Activated naive CD4-positive, alpha-beta T cell treated with anti-CD3 and anti-CD28 coated beads, Interleukin-2, amount 50 U/mL, for 24 hours (primary cell): ENCODE results near the gene WDR81.

ENCODE experiments used
- H3K27ac Mint-ChIP-seq: one replicate; pipeline ENCODE4 v1.8.0; 2021; ENCODE audit warnings: mild to moderate bottlenecking, mixed read lengths
- H3K27me3 Mint-ChIP-seq: one replicate; pipeline ENCODE4 v1.8.0; 2021; ENCODE audit warnings: mixed read lengths
- H3K36me3 Mint-ChIP-seq: one replicate; pipeline ENCODE4 v1.8.0; 2021; ENCODE audit warnings: mixed read lengths
- H3K4me1 Mint-ChIP-seq: one replicate; pipeline ENCODE4 v1.8.0; 2021; ENCODE audit warnings: mixed read lengths
- H3K4me3 Mint-ChIP-seq: one replicate; pipeline ENCODE4 v1.8.0; 2021; ENCODE audit warnings: mild to moderate bottlenecking, mixed read lengths
- H3K9me3 Mint-ChIP-seq: one replicate; pipeline ENCODE4 v1.8.0; 2021; ENCODE audit warnings: mixed read lengths

The WDR81 gene

DNA sequence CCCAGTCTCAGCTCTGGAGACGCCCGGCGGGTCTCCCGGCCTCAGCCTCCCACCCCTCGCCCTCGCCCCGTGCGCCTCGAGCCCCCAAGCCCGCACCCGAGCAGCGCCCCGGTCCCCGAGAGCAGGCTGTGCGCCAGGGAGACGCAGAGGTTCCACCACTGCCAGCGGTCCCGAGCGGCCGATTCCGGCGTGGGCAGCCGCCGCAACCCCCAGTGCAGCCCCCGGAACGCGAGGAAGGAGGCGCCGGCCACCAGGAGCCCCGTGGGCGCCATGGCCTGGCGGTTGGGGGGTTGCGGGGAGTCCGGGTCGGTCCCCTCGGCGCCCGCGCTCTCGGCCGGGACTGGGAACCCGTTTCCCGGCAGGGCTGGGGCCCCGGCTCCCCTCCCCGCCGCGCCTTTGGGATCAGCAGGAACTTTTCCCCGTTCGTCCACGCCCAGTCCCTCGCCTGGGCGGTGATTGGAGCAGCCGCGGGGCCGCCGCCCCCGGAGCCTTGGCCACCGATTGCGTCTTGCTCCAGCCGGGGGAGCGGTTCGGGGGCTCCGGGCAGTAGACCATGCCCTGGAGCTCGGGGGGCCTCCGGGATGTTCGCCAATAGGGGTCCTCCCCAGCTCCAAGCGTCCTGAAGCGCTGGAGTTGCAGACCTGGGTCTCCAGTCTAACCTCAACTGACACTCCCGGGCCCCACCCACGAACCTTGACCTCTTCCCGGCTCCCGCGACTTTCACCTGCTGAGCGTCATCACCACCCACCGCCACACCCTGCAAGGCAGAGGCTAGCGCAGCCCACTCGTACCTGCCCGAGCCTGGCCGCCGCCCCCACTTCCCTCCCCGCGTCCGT lies 14.3 kb upstream of the WDR81 start, which contains the start of gene TLCD2:
Gene TLCD2 (minus strand): TSS at position 407 of the 836 bp plus-strand sequence. CDS start 135 bp downstream, at position 272.
- H3K27ac Mint-ChIP-seq: no peak within 1 kb of the TSS
- H3K36me3 Mint-ChIP-seq: peaks cover 2% of the 10 kb centered on the region
- H3K4me1 Mint-ChIP-seq: peaks cover 21% of the 10 kb centered on the region
- H3K4me3 Mint-ChIP-seq: peak within 1 kb of the TSS; percentile 74
- no peaks in the 10 kb centered on the region for H3K9me3 Mint-ChIP-seq
- peaks cover 12% of the 10 kb centered on the region for H3K27me3 Mint-ChIP-seq

DNA sequence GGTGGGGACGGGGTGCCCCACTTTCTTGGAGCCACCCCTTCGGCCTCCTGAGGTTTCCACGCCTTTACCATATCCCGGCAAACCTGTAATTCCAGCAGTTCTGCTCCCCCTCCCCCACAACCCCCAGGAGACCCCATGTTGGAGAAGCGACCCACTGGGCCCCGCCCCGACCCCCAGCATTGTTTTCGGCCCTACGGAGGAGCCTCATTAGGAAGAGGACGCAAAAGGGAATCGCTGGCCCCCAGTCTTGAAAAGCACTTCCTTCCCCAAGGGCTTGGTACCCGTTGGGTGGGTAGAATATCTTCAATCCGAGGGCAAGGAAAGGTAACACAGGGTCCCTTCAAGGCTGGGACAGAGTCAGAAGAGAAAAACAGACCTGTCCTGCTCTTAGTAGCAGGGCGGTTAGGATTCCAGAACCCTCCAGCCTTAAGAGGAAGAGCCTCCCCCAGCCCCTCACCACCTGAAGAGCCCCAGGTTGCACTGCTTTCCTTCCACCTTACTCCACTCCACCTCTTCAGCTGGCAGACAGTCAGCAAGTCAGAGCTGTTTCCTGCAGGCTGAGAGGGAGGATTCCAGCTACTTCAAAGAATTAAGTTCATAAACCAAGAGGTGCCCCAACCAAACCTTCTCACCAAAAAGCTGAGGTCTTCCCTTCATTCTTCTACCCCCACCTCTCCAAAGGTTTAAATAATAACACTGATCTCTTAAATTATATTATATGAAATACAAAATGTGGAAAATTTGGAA lies 13.5 kb upstream of the WDR81 start:
- H3K36me3 Mint-ChIP-seq: peaks cover 2% of the 10 kb centered on the region
- H3K27ac Mint-ChIP-seq: no peak overlapping the region
- peaks cover 21% of the 10 kb centered on the region for H3K4me1 Mint-ChIP-seq
- peak overlapping the region; percentile 74 for H3K4me3 Mint-ChIP-seq
- H3K27me3 Mint-ChIP-seq: peaks cover 10% of the 10 kb centered on the region
- no peaks in the 10 kb centered on the region for H3K9me3 Mint-ChIP-seq

DNA sequence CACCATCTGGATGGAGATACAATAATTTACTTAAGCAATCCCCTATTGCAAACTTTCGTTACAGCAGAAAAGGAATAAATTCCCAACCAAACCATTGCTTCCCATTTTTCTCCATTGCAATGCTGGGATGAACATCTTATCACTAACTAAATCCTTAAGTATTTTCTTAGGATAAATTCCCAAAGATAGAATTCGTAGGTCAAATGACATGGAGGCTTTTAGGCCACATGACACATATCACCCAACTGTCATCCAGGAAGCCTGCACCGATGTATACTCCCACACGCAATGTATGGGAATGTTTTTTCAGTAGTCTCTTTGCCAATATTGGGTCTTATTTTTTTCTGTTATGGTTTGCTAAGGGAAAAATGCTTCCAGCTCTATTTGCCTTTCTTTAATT lies 12.7 kb upstream of the WDR81 start:
- no peaks in the 10 kb centered on the region for H3K9me3 Mint-ChIP-seq
- peaks cover 21% of the 10 kb centered on the region for H3K4me1 Mint-ChIP-seq
- peaks cover 2% of the 10 kb centered on the region for H3K36me3 Mint-ChIP-seq
- H3K27me3 Mint-ChIP-seq: peaks cover 10% of the 10 kb centered on the region
- no peak overlapping the region for H3K27ac Mint-ChIP-seq
- H3K4me3 Mint-ChIP-seq: peak overlapping the region; percentile 74

DNA sequence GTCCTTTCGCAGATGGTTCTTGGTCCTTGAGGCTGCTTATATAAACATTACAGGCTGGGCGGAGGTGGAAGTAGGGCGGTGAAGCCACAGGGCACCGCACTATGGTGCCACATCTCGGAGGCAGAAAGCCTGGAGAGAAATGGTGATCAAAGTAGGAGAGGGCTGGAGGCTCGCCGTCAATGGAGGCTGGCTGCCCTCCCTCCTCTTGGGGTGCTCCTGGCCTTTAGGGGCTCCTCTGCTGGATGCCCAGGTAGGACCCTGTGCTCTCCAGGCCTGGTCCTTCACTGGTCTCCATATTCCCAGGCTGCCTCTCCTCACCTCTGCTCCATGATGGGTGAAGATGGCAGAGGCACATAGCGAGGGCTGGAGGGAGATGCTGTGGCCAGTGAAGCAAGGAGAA lies 12.2 kb upstream of the WDR81 start:
- H3K4me1 Mint-ChIP-seq: peaks cover 24% of the 10 kb centered on the region
- peaks cover 7% of the 10 kb centered on the region for H3K27me3 Mint-ChIP-seq
- no peaks in the 10 kb centered on the region for H3K9me3 Mint-ChIP-seq
- H3K36me3 Mint-ChIP-seq: peaks cover 2% of the 10 kb centered on the region
- H3K4me3 Mint-ChIP-seq: no peak overlapping the region
- H3K27ac Mint-ChIP-seq: no peak overlapping the region

DNA sequence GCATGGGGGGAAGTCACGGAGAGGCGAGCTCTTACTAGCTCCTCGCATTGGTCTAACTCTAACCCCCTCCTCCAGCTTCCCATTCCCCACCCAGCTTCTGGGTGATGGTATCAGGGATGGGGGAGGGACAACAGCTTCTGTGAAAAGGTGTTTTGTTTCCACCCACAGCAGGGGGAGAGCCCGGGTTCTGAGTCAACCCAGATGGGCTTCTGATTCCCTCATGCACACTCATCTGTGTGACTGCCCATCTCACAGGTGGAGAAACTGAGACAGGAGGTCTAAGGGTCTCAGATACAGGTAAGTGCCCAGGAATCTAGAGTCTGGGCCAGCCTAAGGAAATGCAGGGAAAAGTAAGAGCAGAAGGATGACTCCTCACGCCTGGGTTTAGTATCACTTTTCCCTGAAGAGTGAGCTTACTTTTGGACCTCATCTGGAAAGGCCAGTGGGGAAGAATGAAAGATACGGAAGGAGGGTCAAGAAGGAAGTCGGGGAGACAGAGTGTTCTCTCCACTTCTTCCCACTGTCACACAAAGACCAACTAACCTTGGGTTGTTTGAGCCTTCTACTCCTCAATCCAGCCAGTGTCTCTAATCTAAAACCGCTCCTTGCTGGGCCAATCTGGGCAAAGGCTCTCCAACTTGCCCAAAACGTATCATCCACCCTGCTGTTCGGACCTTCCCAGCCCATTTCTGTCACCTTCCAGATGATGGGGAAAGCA lies 11.2 kb upstream of the WDR81 start:
- Mint-ChIP-seq H3K27ac (no peak overlapping the region), H3K36me3 (peaks cover 2% of the 10 kb centered on the region), H3K4me3 (no peak overlapping the region), H3K9me3 (no peaks in the 10 kb centered on the region), H3K27me3 (peaks cover 6% of the 10 kb centered on the region), H3K4me1 (peaks cover 30% of the 10 kb centered on the region)

DNA sequence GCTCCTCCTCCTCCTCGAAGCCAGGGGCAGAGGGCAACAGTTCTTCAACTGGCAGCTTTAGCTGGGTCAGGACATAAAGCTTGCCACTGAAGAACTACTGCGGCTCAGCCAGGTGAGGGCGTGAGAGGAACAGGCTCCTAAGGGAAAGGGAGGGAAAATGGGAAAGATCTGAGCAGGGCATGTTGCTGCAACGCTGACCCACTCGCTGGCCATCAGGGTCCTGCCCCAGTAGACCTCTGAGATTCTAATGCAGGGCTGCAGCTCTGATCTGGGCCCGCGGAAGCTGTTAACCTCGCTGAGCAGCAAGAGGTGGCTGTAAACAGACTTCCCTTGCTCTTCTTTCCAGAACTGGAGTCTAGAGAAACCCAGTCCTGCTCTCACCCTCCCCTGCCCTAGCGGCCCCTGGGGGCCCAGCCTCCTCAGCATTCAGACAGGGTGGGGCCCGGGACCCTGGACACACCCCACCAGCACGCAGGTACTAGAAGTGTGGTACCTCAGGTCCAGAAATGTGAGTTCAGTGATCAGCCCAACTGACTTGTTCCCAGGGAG lies 10.6 kb upstream of the WDR81 start:
- no peaks in the 10 kb centered on the region for H3K9me3 Mint-ChIP-seq
- H3K36me3 Mint-ChIP-seq: peaks cover 2% of the 10 kb centered on the region
- peak overlapping the region; percentile 4 for H3K27ac Mint-ChIP-seq
- H3K4me1 Mint-ChIP-seq: peaks cover 30% of the 10 kb centered on the region
- H3K27me3 Mint-ChIP-seq: peaks cover 5% of the 10 kb centered on the region
- H3K4me3 Mint-ChIP-seq: peak overlapping the region; percentile 24

DNA sequence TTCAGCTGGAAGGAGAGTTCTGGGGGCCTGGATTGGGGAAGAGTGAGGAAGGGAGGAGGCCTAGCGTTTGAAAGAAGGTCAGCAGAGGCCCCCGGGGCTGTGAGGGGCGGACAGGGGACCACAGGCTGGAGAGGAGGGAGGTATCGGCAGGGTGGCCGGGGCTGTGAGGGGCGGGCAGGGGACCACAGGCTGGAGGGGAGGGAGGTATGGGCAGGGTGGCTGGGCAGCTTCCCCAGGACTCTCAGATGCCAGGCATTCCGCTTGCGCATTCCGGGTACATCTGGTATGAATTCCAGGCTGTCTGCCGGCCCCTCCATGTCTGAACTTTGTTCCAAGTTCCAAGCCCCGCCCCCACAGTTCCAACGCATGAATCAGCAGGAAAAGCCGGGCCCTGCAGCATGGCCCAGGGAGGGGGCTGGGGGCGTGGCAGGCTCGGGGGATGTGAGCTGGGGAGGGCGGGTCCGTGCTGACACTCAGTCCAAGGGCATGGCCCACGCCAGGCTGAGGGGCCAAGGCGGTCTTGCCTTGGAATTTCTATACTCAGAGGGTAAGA lies 10.0 kb upstream of the WDR81 start:
- Mint-ChIP-seq H3K27me3 (peaks cover 5% of the 10 kb centered on the region), H3K36me3 (peaks cover 2% of the 10 kb centered on the region), H3K27ac (peak overlapping the region; percentile 4), H3K4me1 (peaks cover 30% of the 10 kb centered on the region), H3K9me3 (no peaks in the 10 kb centered on the region), H3K4me3 (peak overlapping the region; percentile 53)

DNA sequence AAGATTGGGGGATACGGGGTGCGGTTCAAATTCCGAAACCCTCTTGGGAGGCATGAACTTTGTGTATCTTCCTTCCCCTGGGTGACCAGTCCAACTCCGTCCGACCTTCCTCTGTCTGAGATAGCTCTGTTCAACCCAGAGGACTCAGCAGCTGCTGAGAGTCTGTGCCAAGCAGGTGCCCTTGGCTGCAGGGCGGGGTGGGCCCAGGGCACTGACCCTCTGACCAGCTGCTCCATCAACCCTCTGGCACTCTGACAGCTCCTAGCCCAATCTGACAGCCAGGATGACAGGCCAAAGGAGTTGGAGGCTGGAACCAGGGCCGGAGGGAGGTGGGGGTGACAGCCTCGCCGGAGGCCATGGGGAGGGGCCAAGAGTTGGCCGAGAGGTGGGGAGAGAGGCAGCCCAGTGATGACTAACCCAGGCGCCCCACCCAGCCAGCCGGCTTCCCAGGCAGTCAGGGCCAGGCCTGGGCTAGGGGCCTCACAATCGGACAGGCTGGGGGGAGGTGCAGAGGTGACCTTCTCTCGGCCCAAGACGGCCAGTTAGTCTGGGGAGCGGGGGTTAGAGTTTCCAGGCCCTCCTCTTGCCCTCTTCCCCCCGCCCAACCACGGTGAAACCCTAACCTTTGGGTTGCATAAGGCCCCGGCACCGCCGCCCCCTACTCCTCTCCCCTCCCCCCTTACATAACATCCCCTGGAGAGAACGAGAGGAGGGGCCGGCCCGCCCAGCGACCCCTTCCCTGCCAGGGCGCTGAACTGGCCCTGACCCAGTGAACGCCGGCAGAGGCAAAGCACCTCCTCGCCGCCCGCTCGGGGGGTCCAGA lies 9.3 kb upstream of the WDR81 start:
- Mint-ChIP-seq H3K27ac (no peak overlapping the region), H3K4me1 (peaks cover 30% of the 10 kb centered on the region), H3K4me3 (peak overlapping the region; percentile 53), H3K9me3 (no peaks in the 10 kb centered on the region), H3K36me3 (peaks cover 2% of the 10 kb centered on the region), H3K27me3 (peaks cover 5% of the 10 kb centered on the region)

DNA sequence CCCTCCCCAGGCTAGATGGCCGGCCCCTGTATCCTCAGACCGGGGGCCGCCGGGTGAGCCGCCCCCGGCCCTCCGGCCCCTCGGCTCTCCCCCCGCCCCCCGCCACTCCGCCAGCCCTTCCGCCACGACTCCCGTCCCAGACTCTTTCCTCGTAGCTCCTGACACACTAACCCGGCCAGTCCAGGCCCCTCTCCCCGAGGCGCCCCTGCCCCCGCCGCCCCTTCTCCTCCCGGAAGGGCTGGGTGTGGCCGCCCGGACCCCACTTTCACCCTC lies 8.8 kb upstream of the WDR81 start:
- H3K27me3 Mint-ChIP-seq: peaks cover 5% of the 10 kb centered on the region
- peaks cover 29% of the 10 kb centered on the region for H3K4me1 Mint-ChIP-seq
- peaks cover 2% of the 10 kb centered on the region for H3K36me3 Mint-ChIP-seq
- peak overlapping the region; percentile 95 for H3K4me3 Mint-ChIP-seq
- H3K9me3 Mint-ChIP-seq: no peaks in the 10 kb centered on the region
- no peak overlapping the region for H3K27ac Mint-ChIP-seq

DNA sequence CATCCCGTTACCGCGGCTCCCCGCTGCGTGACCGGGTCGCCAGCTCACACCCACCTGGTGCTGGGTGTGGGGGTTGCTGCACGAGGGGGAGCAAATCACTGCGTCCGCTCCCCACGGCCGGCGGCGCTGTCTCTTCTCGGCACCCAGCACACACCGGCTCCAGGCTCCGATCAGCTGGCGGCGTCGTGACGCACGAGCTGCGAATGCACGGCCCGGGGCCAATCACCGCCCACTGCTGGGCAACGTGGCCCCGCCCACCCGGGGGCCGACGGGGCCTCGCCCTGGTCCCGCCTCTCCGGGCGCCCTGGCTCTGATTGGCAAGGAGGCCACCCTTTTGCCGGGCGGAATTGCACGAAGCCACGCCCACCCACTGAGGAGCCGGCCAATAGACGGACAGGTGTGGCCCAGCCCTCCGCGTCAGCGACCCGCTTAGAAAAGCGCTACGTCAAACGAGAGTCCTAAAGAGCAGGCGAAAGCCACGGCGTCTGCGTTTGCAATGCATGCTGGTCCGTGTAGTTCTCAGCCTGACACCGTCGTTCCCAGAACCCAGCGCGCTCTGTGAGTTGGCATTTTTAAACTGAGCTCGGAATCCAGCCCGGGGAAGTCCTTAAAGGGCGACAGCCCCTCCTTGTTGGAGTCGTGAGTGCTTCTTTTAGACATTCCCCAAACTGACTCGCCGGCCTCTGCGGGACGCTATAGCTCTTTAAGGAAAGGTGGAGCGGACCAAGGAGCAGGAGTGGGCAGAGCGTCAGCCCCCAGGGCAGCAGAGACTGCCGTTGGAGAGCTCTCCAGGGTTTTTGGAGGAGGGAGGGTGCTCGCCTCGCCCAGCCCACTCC lies 8.2 kb upstream of the WDR81 start:
- Mint-ChIP-seq H3K27me3 (peaks cover 5% of the 10 kb centered on the region), H3K27ac (peak overlapping the region; percentile 99), H3K36me3 (peaks cover 2% of the 10 kb centered on the region), H3K4me3 (peak overlapping the region; percentile 95), H3K9me3 (no peaks in the 10 kb centered on the region), H3K4me1 (peaks cover 26% of the 10 kb centered on the region)

DNA sequence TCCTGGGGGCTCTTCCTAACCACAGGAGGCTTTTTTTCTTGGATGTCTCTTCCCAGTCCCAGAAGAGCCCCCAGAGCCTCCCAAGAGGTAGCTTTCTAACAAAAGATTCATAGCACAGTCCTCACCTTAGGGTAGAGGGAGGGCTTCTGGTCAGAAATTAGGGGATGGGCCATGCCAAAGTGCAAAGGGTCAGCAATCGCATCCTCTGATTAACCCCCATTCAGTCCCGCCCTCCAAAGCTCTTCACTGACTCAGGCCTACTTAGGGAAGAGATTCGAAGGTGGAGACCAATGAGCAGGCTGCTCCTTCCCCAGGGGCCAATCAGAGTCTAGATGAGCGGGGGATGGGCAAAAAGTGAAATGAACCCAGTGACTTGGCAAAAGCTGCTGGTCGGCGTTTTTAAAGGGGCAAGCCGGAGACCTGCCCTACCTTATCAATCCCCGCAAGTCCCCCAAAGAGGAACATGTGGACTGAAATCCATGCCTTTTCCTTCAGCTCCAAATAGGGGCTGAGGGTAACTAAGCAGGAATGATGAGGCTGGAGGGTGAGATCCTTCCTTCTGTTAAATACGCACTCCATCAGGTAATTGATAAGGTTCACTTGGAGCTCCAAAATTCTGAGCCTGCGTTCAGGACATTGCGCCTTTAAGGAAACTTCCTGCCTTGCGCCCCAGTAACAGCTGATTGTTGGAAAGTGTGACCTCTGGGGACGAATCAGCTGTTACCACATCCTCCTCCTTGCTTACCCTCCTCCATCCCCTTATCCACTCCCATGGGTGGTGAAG lies 7.4 kb upstream of the WDR81 start:
- H3K4me3 Mint-ChIP-seq: peak overlapping the region; percentile 95
- peaks cover under 1% of the 10 kb centered on the region for H3K36me3 Mint-ChIP-seq
- peaks cover 22% of the 10 kb centered on the region for H3K4me1 Mint-ChIP-seq

DNA sequence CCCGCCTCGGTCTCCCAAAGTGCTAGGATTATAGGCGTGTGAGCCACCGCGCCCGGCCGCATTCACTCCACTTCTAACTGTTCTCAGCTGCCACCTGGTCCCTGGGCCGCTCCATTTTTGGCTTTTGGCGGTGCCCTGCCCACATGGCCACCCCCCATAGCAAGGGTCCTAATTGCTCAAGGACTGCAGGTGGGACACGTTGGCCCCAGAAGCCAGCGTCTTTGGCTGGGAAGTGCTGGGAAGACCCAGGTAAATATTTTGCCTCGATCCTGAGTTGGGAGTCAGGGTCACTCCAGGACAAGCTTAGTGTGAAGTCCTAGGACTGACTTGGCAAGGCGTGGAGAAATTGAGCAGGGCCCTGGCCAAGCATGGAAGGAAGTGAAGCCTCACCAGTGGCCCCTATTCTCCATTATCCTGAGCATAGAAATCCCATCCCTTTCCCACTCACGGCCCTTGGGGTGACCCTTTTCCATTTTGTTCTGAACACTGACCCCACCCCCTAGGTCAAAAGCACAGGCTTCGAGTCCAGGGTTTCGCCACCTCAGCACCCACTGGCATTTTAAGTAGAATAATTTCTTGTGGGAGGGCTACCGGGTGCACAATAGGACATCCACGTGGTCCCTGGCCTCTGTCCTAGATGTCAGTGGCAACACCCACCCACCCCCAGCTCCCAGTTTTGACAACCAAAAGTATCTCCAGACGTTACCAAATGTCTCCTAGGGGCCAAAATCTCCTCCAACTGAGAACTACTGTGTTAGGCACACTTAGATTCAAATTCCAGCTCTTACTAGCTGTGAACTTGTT lies 5.9 kb upstream of the WDR81 start:
- peaks cover 28% of the 10 kb centered on the region for H3K4me1 Mint-ChIP-seq
- H3K27me3 Mint-ChIP-seq: peaks cover 1% of the 10 kb centered on the region
- peak overlapping the region; percentile 51 for H3K27ac Mint-ChIP-seq
- no peaks in the 10 kb centered on the region for H3K36me3 Mint-ChIP-seq
- H3K9me3 Mint-ChIP-seq: no peaks in the 10 kb centered on the region
- H3K4me3 Mint-ChIP-seq: peak overlapping the region; percentile 95

More for the DNA sequence above, 7.4 kb upstream of the WDR81 start:
- Mint-ChIP-seq H3K9me3 (no peaks in the 10 kb centered on the region), H3K27ac (peak overlapping the region; percentile 99), H3K27me3 (peaks cover 1% of the 10 kb centered on the region)
